ENCODE data around the gene MAGI3.
"Not testable (repeated sequence)": the region's sequence is repeated elsewhere in the genome, so short reads cannot be mapped to it uniquely, and the experiment has no call there.

Gene MAGI3

GRCh38 chr1:113396102-113396501, 5.8 kb downstream of the MAGI3 start:
- TF ChIP-seq CTCF (IDR thresholded peaks at IDR 0.05; ENCODE audit: extremely low read depth, insufficient read depth, missing control alignments): no peak
- no peak for DNase-seq (ENCODE audit: low spot score)
- in situ Hi-C loops (cut with MboI; ENCODE audit: low pct_unique_long_range_greater_than_20kb, low sequenced_read_pairs, unreplicated experiment): no loop called here

GRCh38 chr1:113396585-113396984, 6.3 kb downstream of the MAGI3 start:
- in situ Hi-C loops (cut with MboI; ENCODE audit: low pct_unique_long_range_greater_than_20kb, low sequenced_read_pairs, unreplicated experiment): no loop called here
- DNase-seq (ENCODE audit: low spot score): no peak
- no peak for TF ChIP-seq CTCF (IDR thresholded peaks at IDR 0.05; ENCODE audit: extremely low read depth, insufficient read depth, missing control alignments)

GRCh38 chr1:113399062-113399583, 8.8 kb downstream of the MAGI3 start:
- in situ Hi-C loops (cut with MboI; ENCODE audit: low pct_unique_long_range_greater_than_20kb, low sequenced_read_pairs, unreplicated experiment): no loop called here
- TF ChIP-seq CTCF (IDR thresholded peaks at IDR 0.05; ENCODE audit: extremely low read depth, insufficient read depth, missing control alignments): no peak
- no peak for DNase-seq (ENCODE audit: low spot score)

- TF ChIP-seq CTCF (IDR thresholded peaks at IDR 0.05; ENCODE audit: extremely low read depth, insufficient read depth, missing control alignments): no peak
- in situ Hi-C loops (cut with MboI; ENCODE audit: low pct_unique_long_range_greater_than_20kb, low sequenced_read_pairs, unreplicated experiment): no loop called here
- no peak for DNase-seq (ENCODE audit: low spot score)
Measured at GRCh38 chr1:113401067-113401466, 10.8 kb downstream of the MAGI3 start.

- in situ Hi-C loops (cut with MboI; ENCODE audit: low pct_unique_long_range_greater_than_20kb, low sequenced_read_pairs, unreplicated experiment): no loop called here
- no peak for TF ChIP-seq CTCF (IDR thresholded peaks at IDR 0.05; ENCODE audit: extremely low read depth, insufficient read depth, missing control alignments)
- DNase-seq (ENCODE audit: low spot score): no peak
Measured at GRCh38 chr1:113401728-113402127, 11.4 kb downstream of the MAGI3 start.

- TF ChIP-seq CTCF (IDR thresholded peaks at IDR 0.05; ENCODE audit: extremely low read depth, insufficient read depth, missing control alignments): no peak
- DNase-seq (ENCODE audit: low spot score): no peak
- in situ Hi-C loops (cut with MboI; ENCODE audit: low pct_unique_long_range_greater_than_20kb, low sequenced_read_pairs, unreplicated experiment): no loop called here
Measured at GRCh38 chr1:113403065-113403464, 12.8 kb downstream of the MAGI3 start.

- TF ChIP-seq CTCF (IDR thresholded peaks at IDR 0.05; ENCODE audit: extremely low read depth, insufficient read depth, missing control alignments): no peak
- DNase-seq (ENCODE audit: low spot score): no peak
- in situ Hi-C loops (cut with MboI; ENCODE audit: low pct_unique_long_range_greater_than_20kb, low sequenced_read_pairs, unreplicated experiment): no loop called here
Measured at GRCh38 chr1:113405573-113405972, 15.3 kb downstream of the MAGI3 start.

GRCh38 chr1:113406149-113406548, 15.8 kb downstream of the MAGI3 start:
- DNase-seq (ENCODE audit: low spot score); in situ Hi-C loops (cut with MboI; ENCODE audit: low pct_unique_long_range_greater_than_20kb, low sequenced_read_pairs, unreplicated experiment): not testable (repeated sequence)

All from GM13977 (cell line).